HEK293 (cell line): ENCODE results near the gene DPEP2.
A peak's percentile ranks its signal among the peaks of the same experiment; 100 is the strongest.

ENCODE experiments used
- CTCF ChIA-PET: fragments of 350-600 bp; formaldehyde crosslinking; extraction: SDS; loops from one replicate; lab custom pipeline; 2021; ENCODE audit warnings: antibody characterized with exemption; lab: Yijun Ruan, JAX
- POLR2A ChIA-PET: fragments of 300-600 bp; formaldehyde crosslinking; extraction: SDS; loops from one replicate; lab custom pipeline; 2020; ENCODE audit warnings: antibody characterized with exemption, inconsistent platforms; lab: Yijun Ruan, JAX
- H3K27ac ChIP-seq: fragments of 200-500 bp; sonication (Bioruptor generic); 2 replicates; pipeline ENCODE4 v1.5.1; 2014; ENCODE audit warnings: low read depth, low read length, control low read depth, inconsistent platforms; ENCODE audit errors: extremely low read depth
- H3K36me3 ChIP-seq, 2 experiments: fragments of 200-500 bp in 1 of 2; sonication (Bioruptor generic) in 1 of 2; 1 replicate in 1 of 2; 2 replicates in 1 of 2; pipeline ENCODE4 v1.5.1; 2014 to 2017; ENCODE audit warnings: inconsistent platforms in 2 of 2, low read length in 2 of 2; ENCODE audit not compliant: control insufficient read depth in 2 of 2, insufficient read depth in 1 of 2
- H3K4me1 ChIP-seq: fragments of 200-500 bp; sonication (Bioruptor generic); 2 replicates; pipeline ENCODE4 v1.5.1; 2014; ENCODE audit warnings: mild to moderate bottlenecking, low read length, inconsistent platforms; ENCODE audit not compliant: control insufficient read depth, insufficient read depth
- H3K4me3 ChIP-seq: 2 replicates; pipeline ENCODE4 v1.5.1; 2011; ENCODE audit warnings: low read depth, mild to moderate bottlenecking, control low read depth, low read length, moderate library complexity
- H3K9me3 ChIP-seq: fragments of 200-500 bp; sonication (Bioruptor generic); 2 replicates; pipeline ENCODE4 v1.5.1; 2014; ENCODE audit warnings: low read depth, low read length, inconsistent platforms; ENCODE audit not compliant: control insufficient read depth, insufficient read depth
- KLF16 ChIP-seq: fragments of 450-650 bp; formaldehyde crosslinking; IDR thresholded peaks from 2 replicates; pipeline ENCODE4 v1.5.1; 2017; ENCODE audit warnings: missing biosample characterization, missing genetic modification characterization
- PATZ1 ChIP-seq: fragments of 450-650 bp; formaldehyde crosslinking; IDR thresholded peaks from 2 replicates; pipeline ENCODE4 v1.5.1; 2016; ENCODE audit warnings: missing biosample characterization, missing genetic modification characterization
- SP3 ChIP-seq: fragments of 450-650 bp; formaldehyde crosslinking; IDR thresholded peaks from 2 replicates; pipeline ENCODE4 v1.5.1; 2016; ENCODE audit warnings: missing biosample characterization, missing genetic modification characterization
- TCF7L2 ChIP-seq: IDR thresholded peaks from 2 replicates; pipeline ENCODE4 v1.6.1; 2011; ENCODE audit warnings: low read depth, mild to moderate bottlenecking, inconsistent platforms, low read length, moderate library complexity, borderline replicate concordance
- ZBTB49 ChIP-seq: fragments of 450-650 bp; formaldehyde crosslinking; IDR thresholded peaks from 2 replicates; pipeline ENCODE4 v1.5.1; 2016; ENCODE audit warnings: missing biosample characterization, missing genetic modification characterization, low read depth
- ZNF121 ChIP-seq: fragments of 450-650 bp; formaldehyde crosslinking; IDR thresholded peaks from 2 replicates; pipeline ENCODE4 v1.5.1; 2016; ENCODE audit warnings: missing biosample characterization, missing genetic modification characterization
- ZNF155 ChIP-seq: fragments of 450-650 bp; formaldehyde crosslinking; IDR thresholded peaks from 2 replicates; pipeline ENCODE4 v1.5.1; 2016; ENCODE audit warnings: missing biosample characterization, missing genetic modification characterization
- ZNF16 ChIP-seq: fragments of 450-650 bp; formaldehyde crosslinking; IDR thresholded peaks from 2 replicates; pipeline ENCODE4 v1.5.1; 2016; ENCODE audit warnings: low read depth, missing biosample characterization, missing genetic modification characterization
- ZNF211 ChIP-seq: fragments of 450-650 bp; formaldehyde crosslinking; IDR thresholded peaks from 2 replicates; pipeline ENCODE4 v1.5.1; 2016; ENCODE audit warnings: low read depth, missing biosample characterization, missing genetic modification characterization
- ZNF335 ChIP-seq: fragments of 450-650 bp; formaldehyde crosslinking; conservative IDR thresholded peaks from 2 replicates; pipeline ENCODE4 v1.5.1; 2016; ENCODE audit warnings: missing biosample characterization, missing genetic modification characterization
- ZNF366 ChIP-seq: fragments of 450-650 bp; formaldehyde crosslinking; conservative IDR thresholded peaks from 2 replicates; pipeline ENCODE4 v1.5.1; 2016; ENCODE audit warnings: missing biosample characterization, missing genetic modification characterization
- ZNF404 ChIP-seq: fragments of 450-650 bp; formaldehyde crosslinking; IDR thresholded peaks from 2 replicates; pipeline ENCODE4 v1.5.1; 2017; ENCODE audit warnings: missing biosample characterization, missing genetic modification characterization
- ZNF544 ChIP-seq: fragments of 450-650 bp; formaldehyde crosslinking; IDR thresholded peaks from 2 replicates; pipeline ENCODE4 v1.5.0; 2017; ENCODE audit warnings: missing biosample characterization, missing genetic modification characterization
- ZNF777 ChIP-seq: fragments of 450-650 bp; formaldehyde crosslinking; IDR thresholded peaks from 2 replicates; pipeline ENCODE4 v1.5.1; 2017; ENCODE audit warnings: missing biosample characterization, missing genetic modification characterization, borderline replicate concordance
- TF ChIP-seq, protein P1 (sequence below): fragments of 450-650 bp; formaldehyde crosslinking; IDR thresholded peaks from 2 replicates; pipeline ENCODE4 v1.5.1; 2017; ENCODE audit warnings: missing biosample characterization, mild to moderate bottlenecking, missing genetic modification characterization, moderate library complexity
- TF ChIP-seq, protein P2 (sequence below): fragments of 450-650 bp; formaldehyde crosslinking; IDR thresholded peaks from 2 replicates; pipeline ENCODE4 v1.5.1; 2016; ENCODE audit warnings: missing biosample characterization, missing genetic modification characterization

Gene DPEP2

GRCh38 chr16:67993207-67994039, 5.9 kb downstream of the DPEP2 start (continued):
- peak; percentile 55 for TF ChIP-seq ZNF335 (tag by site-specific recombination)
- TF ChIP-seq, protein P1, sequence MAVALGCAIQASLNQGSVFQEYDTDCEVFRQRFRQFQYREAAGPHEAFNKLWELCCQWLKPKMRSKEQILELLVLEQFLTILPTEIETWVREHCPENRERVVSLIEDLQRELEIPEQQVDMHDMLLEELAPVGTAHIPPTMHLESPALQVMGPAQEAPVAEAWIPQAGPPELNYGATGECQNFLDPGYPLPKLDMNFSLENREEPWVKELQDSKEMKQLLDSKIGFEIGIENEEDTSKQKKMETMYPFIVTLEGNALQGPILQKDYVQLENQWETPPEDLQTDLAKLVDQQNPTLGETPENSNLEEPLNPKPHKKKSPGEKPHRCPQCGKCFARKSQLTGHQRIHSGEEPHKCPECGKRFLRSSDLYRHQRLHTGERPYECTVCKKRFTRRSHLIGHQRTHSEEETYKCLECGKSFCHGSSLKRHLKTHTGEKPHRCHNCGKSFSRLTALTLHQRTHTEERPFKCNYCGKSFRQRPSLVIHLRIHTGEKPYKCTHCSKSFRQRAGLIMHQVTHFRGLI (tag by site-specific recombination): peak; percentile 63; the same call in 1 of the 2 replicates
- TF ChIP-seq ZNF404: peak; percentile 19; the same call in 1 of the 2 replicates
- peak; percentile 54 for TF ChIP-seq SP3 (tag by site-specific recombination)
- peak; percentile 61 for TF ChIP-seq PATZ1 (tag by site-specific recombination)
- TF ChIP-seq ZNF16 (tag by site-specific recombination): no peak
- no peak for TF ChIP-seq ZNF211 (tag by site-specific recombination)
- TF ChIP-seq ZNF366 (tag by site-specific recombination): 0 out of 2 replicates have a peak, but pooled peaks have one; percentile 13
- no peak for TF ChIP-seq ZBTB49 (tag by site-specific recombination)
- no peak for TF ChIP-seq ZNF544 (tag by site-specific recombination)
- peak; percentile 71 for TF ChIP-seq KLF16 (tag by site-specific recombination)

DNA sequence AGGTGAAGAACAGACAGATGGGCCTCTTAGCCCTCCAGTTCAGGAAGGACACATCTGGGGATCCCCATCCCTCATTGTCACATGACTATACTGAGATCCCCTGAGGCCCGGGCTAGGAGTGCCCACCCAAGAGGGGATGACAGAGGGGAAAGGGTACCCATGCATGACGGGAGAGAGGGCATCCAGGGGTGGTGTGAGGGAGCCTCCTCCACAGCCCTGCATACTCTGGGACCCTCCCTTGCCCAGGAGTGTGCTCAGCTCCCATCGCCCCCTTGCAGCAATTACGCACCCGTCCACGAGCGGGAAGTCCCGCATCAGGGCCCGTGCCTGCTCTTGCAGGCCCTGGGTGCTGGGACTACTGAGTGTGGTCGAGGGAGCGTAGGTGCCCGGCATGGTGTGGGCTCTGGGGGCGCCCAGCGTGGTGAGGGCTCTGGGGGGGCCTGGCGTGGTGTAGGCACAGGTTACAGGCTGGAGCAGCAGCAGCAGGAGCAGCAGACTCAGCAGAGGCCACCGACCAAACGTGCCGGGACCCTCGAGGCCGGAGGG, 6.5 kb downstream of the DPEP2 start:
- no peaks in the 10 kb centered on the region for H3K4me1 ChIP-seq
- ChIA-PET CTCF (interaction anchor here (0.6 to 1.5 kb wide), 10 partner anchors 9 to 699 kb away, joined by 3 to 12 read pairs (median 4); partner anchors contain the start of gene DPEP3), POLR2A (no interaction called here)
- TF ChIP-seq TCF7L2 (no peak), ZNF777 (tag by site-specific recombination) (0 out of 2 replicates have a peak, but pooled peaks have one; percentile 43)
- H3K27ac ChIP-seq: no peak overlapping the region
- H3K4me3 ChIP-seq: no peak overlapping the region
- H3K9me3 ChIP-seq: no peaks in the 10 kb centered on the region
- H3K36me3 ChIP-seq: no peaks in the 10 kb centered on the region

DNA sequence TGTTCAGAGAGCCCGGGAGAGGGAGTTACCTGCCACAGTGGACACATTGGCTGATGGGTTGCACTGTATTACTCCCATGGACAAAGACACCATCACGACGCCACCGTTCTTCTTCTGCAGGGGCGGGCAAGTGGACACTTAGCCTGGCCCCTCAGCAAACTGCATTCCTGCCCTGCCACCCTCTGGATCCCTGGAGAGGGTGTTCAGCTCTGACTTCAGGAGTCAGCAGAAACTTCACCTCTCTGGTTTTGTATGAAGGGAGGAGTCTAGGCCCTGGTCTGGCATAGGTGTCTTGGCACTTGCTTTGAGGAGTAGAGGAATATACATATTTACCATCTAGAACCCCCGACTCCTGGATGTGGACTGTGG, 9.3 kb downstream of the DPEP2 start:
- Histone ChIP-seq H3K36me3 (no peaks in the 10 kb centered on the region), H3K9me3 (no peaks in the 10 kb centered on the region), H3K4me1 (no peaks in the 10 kb centered on the region), H3K27ac (no peak overlapping the region), H3K4me3 (no peak overlapping the region)
- TF ChIP-seq ZNF121 (tag by site-specific recombination) (no peak), ZNF155 (no peak)
- TF ChIP-seq, protein P2, sequence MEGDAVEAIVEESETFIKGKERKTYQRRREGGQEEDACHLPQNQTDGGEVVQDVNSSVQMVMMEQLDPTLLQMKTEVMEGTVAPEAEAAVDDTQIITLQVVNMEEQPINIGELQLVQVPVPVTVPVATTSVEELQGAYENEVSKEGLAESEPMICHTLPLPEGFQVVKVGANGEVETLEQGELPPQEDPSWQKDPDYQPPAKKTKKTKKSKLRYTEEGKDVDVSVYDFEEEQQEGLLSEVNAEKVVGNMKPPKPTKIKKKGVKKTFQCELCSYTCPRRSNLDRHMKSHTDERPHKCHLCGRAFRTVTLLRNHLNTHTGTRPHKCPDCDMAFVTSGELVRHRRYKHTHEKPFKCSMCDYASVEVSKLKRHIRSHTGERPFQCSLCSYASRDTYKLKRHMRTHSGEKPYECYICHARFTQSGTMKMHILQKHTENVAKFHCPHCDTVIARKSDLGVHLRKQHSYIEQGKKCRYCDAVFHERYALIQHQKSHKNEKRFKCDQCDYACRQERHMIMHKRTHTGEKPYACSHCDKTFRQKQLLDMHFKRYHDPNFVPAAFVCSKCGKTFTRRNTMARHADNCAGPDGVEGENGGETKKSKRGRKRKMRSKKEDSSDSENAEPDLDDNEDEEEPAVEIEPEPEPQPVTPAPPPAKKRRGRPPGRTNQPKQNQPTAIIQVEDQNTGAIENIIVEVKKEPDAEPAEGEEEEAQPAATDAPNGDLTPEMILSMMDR (tag by site-specific recombination): no peak
- POLR2A ChIA-PET: no interaction called here
- CTCF ChIA-PET: interaction anchor here (1.2 kb wide), 1 partner anchor 51 kb away, joined by 6 read pairs; no protein-coding TSS in a partner anchor
